Measurements from ENCODE around the gene TMEM212. TPM values are rescaled to one million over a fixed set of nuclear protein-coding genes. Genes with fewer than 3 reads are reported as not detected.
"Not testable (repeated sequence)": the region's sequence is repeated elsewhere in the genome, so short reads cannot be mapped to it uniquely, and the experiment has no call there.

Gene TMEM212
- total and polyA plus RNA-seq, 2 experiments from 2014 or later = not detected

DNA sequence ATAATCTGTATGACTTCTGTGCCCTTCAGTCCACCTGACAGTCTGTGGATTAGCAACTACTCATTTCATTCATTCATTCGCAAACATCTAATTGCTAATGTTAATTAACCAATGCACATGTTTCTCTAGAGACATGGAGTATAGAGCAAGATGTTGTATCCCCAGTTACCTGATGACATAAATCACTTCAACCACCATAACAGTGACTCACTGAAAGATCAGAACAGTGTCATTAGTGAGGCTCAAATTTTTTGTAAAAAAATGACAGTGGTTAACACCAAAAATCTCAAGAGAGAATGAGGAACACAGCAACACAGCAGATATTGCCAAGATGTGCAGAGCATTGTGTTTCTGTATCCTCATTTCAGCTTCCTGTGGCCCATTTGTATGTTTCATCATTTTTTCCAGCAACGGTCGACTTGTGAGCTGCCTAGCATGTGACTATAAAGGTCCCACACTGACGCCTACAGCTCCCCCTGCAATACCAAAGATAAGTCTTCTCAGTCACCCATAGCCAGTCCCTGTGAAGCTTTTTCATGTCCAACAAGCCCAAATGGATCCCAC is 29.2 kb upstream of the TMEM212 start:
- Histone ChIP-seq H3K27ac (no peak overlapping the region), H2AFZ (no peak overlapping the region), H3K4me3 (no peak overlapping the region), H3K9me2 (ENCODE audit: insufficient read depth) (no peaks in the 10 kb centered on the region), H4K20me1 (ENCODE audit: insufficient read depth) (no peaks in the 10 kb centered on the region), H3K79me2 (ENCODE audit: insufficient read depth) (no peaks in the 10 kb centered on the region), H3K4me2 (ENCODE audit: unreplicated experiment) (peak overlapping the region; percentile 2), H3K36me3 (ENCODE audit: low read depth) (no peaks in the 10 kb centered on the region), H3K4me1 (ENCODE audit: insufficient read depth) (peaks cover 29% of the 10 kb centered on the region), H3F3A (ENCODE audit: insufficient read depth) (peaks cover 30% of the 10 kb centered on the region), H3K9ac (no peak overlapping the region), H3K27me3 (replicated peaks; ENCODE audit: insufficient read depth) (no peaks in the 10 kb centered on the region), H3K9me3 (ENCODE audit: low read depth) (no peaks in the 10 kb centered on the region)
- in situ Hi-C loops (cut with MboI) = no loop called here
- TF ChIP-seq EZH2phosphoT487 (IDR thresholded peaks at IDR 0.05; ENCODE audit: insufficient read depth, low read depth) (no peak), EZH2 (IDR thresholded peaks at IDR 0.05; ENCODE audit: insufficient read depth, poor library complexity, severe bottlenecking) (no peak)
- 53% methylated on average over 4 of the region's 4 CpGs for WGBS, 2 experiments (ENCODE audit: low coverage in 1 of 2, low lambda C conversion rate in 2 of 2, missing lambda C conversion rate in 2 of 2)
- peak; percentile 48 for DNase-seq

DNA sequence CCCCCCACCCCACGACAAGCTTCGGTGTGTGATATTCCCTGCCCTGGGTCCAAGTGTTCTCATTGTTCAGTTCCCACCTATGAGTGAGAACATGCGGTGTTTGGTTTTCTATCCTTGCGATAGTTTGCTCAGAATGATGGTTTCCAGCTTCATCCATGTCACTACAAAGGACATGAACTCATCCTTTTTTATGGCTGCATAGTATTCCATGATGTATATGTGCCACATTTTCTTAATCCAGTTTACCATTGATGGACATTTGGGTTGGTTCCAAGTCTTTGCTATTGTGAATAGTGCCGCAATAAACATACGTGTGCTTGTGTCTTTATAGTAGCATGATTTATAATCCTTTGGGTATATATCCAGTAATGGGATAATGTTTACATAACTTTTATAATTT is 28.5 kb upstream of the TMEM212 start:
- H3K79me2 ChIP-seq (ENCODE audit: insufficient read depth); H3K9me3 ChIP-seq (ENCODE audit: low read depth): not testable (repeated sequence)

DNA sequence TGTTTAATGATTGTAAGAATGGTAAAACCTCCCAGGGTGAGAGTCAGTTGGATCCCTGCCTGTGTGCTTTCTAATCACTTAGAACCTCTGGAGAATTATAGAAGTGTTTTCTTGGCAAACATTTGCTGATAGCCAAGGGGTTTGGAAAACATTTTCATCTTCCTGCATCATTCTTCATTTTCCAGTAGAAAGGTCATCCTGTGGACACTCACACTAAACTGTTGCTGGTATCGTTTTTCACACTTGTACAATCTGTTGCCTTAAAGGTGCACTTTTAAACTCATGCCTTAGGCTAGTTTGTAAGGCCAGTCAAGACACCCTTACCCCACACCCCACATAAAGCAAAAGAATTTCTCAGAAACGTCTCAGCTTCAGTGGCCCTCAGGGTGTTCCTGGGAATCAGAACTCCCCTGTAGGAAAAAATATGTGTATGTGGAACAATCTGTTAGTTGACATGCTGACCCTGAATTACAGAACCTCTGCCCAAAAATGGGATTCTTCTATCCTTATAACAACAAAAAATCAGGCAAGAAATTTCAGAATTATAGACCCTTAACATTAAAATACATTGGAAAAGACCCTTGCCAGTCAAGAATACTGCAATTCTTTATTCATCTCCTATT is 27.1 kb upstream of the TMEM212 start:
- in situ Hi-C loops (cut with MboI) = no loop called here
- Histone ChIP-seq H3K9me2 (ENCODE audit: insufficient read depth) (no peaks in the 10 kb centered on the region), H3K4me3 (no peak overlapping the region), H2AFZ (no peak overlapping the region), H3K27ac (no peak overlapping the region), H3K4me1 (ENCODE audit: insufficient read depth) (peaks cover 19% of the 10 kb centered on the region), H3F3A (ENCODE audit: insufficient read depth) (peaks cover 19% of the 10 kb centered on the region), H3K27me3 (replicated peaks; ENCODE audit: insufficient read depth) (no peaks in the 10 kb centered on the region), H3K79me2 (ENCODE audit: insufficient read depth) (no peaks in the 10 kb centered on the region), H3K9ac (no peak overlapping the region), H4K20me1 (ENCODE audit: insufficient read depth) (no peaks in the 10 kb centered on the region), H3K36me3 (ENCODE audit: low read depth) (no peaks in the 10 kb centered on the region), H3K4me2 (ENCODE audit: unreplicated experiment) (no peak overlapping the region), H3K9me3 (ENCODE audit: low read depth) (no peaks in the 10 kb centered on the region)
- 23 to 28% methylated on average over 2 of the region's 2 CpGs for WGBS, 2 experiments (ENCODE audit: low coverage in 1 of 2, low lambda C conversion rate in 2 of 2, missing lambda C conversion rate in 2 of 2)
- no peak for TF ChIP-seq EZH2phosphoT487 (IDR thresholded peaks at IDR 0.05; ENCODE audit: insufficient read depth, low read depth)
- no peak for TF ChIP-seq EZH2 (IDR thresholded peaks at IDR 0.05; ENCODE audit: insufficient read depth, poor library complexity, severe bottlenecking)
- DNase-seq = no peak

More for the DNA sequence above, 28.5 kb upstream of the TMEM212 start:
- H3K36me3 ChIP-seq (ENCODE audit: low read depth); H3K4me3 ChIP-seq; H2AFZ ChIP-seq; H3K4me2 ChIP-seq (ENCODE audit: unreplicated experiment); H3K9ac ChIP-seq; H4K20me1 ChIP-seq (ENCODE audit: insufficient read depth); H3K27me3 ChIP-seq (replicated peaks; ENCODE audit: insufficient read depth); H3K27ac ChIP-seq; DNase-seq; H3K9me2 ChIP-seq (ENCODE audit: insufficient read depth); in situ Hi-C loops (cut with MboI): not testable (repeated sequence)
- H3K4me1 ChIP-seq (ENCODE audit: insufficient read depth) = peaks cover 24% of the 10 kb centered on the region
- peaks cover 25% of the 10 kb centered on the region for H3F3A ChIP-seq (ENCODE audit: insufficient read depth)
- WGBS, 2 experiments (ENCODE audit: low coverage in 1 of 2, low lambda C conversion rate in 2 of 2, missing lambda C conversion rate in 2 of 2) = 98% methylated on average over 6 of the region's 6 CpGs

DNA sequence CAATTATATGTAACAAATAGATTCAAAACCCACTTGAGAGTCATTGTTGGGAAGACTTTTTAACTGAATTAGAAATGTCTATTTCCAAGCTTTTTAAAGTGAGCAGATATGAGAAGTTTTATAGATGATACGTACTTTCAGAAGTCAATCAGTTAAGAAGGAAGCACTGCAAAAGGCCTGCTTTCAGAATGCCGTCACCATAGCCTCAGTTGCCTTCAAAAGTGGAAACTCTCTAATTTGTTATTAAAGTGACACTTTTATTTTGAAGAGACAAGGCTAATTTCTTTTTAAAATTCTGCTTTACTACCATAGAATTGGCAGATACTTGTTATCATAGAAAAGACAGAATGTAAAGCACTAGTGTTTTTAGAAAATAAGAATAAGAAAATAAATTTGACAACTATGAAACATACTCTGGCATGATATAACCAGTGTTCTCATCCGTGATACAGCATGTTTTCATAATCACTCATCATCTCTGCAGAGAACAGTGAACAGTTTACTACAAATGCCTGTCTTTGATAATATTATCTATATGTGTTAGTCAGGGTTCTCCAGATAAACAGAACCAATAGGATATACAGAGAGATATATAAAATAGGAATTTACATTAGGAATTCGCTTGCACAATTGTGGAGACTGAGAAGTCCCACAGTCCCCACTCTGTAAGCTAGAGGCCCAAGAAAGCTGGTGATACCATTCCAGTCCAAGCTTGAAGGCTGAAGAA is 25.9 kb upstream of the TMEM212 start:
- Histone ChIP-seq H3K4me2 (ENCODE audit: unreplicated experiment) (no peak overlapping the region), H4K20me1 (ENCODE audit: insufficient read depth) (no peaks in the 10 kb centered on the region), H3K9me3 (ENCODE audit: low read depth) (no peaks in the 10 kb centered on the region), H3K9ac (no peak overlapping the region), H3F3A (ENCODE audit: insufficient read depth) (peaks cover 10% of the 10 kb centered on the region), H3K4me1 (ENCODE audit: insufficient read depth) (peaks cover 10% of the 10 kb centered on the region), H3K27me3 (replicated peaks; ENCODE audit: insufficient read depth) (no peaks in the 10 kb centered on the region), H3K27ac (no peak overlapping the region), H3K79me2 (ENCODE audit: insufficient read depth) (no peaks in the 10 kb centered on the region), H3K36me3 (ENCODE audit: low read depth) (no peaks in the 10 kb centered on the region), H3K9me2 (ENCODE audit: insufficient read depth) (no peaks in the 10 kb centered on the region), H3K4me3 (no peak overlapping the region), H2AFZ (no peak overlapping the region)
- TF ChIP-seq EZH2 (IDR thresholded peaks at IDR 0.05; ENCODE audit: insufficient read depth, poor library complexity, severe bottlenecking) (no peak), EZH2phosphoT487 (IDR thresholded peaks at IDR 0.05; ENCODE audit: insufficient read depth, low read depth) (no peak)
- WGBS, 2 experiments (ENCODE audit: low coverage in 1 of 2, low lambda C conversion rate in 2 of 2, missing lambda C conversion rate in 2 of 2) = 90 to 91% methylated on average over 4 of the region's 4 CpGs
- in situ Hi-C loops (cut with MboI) = no loop called here
- no peak for DNase-seq

Measured in GM23248 (cell line).